Right atrium auricular region (tissue), 2 donors: ENCODE measurements around the gene CYP2A6. TPM values are rescaled to one million over a fixed set of nuclear protein-coding genes. Genes with fewer than 3 reads are reported as not detected.

Experiments used
- DNase-seq: peaks from one replicate; pipeline ENCODE4 v3.0.0-alpha.2; 2019; ENCODE audit warnings: low spot score
- H3K27ac ChIP-seq, 2 donors: fragments of 200-600 bp; sonication (generic); 1 replicate in 1 of 2; 2 replicates in 1 of 2; pipeline ENCODE4 v1.5.1; 2016 to 2019
- H3K27me3 ChIP-seq, 2 donors: fragments of 200-600 bp; sonication (generic); one replicate each; pipeline versions ENCODE4 v1.5.1 to v1.6.0; 2017 to 2019
- H3K36me3 ChIP-seq: fragments of 200-600 bp; sonication (generic); one replicate; pipeline ENCODE4 v1.5.1; 2016
- H3K4me1 ChIP-seq, 2 donors: fragments of 200-600 bp; sonication (generic); one replicate each; pipeline versions ENCODE4 v1.5.1 to v1.6.0; 2017 to 2019
- H3K4me3 ChIP-seq, 2 donors: fragments of 200-600 bp; sonication (generic); 1 replicate in 1 of 2; 2 replicates in 1 of 2; pipeline ENCODE4 v1.5.1; 2017 to 2019; ENCODE audit warnings: mild to moderate bottlenecking in 1 of 2, moderate library complexity in 1 of 2
- H3K9me3 ChIP-seq, 2 donors: fragments of 200-600 bp; sonication (generic); one replicate each; pipeline ENCODE4 v1.5.1; 2019
- total RNA-seq, 2 donors: library from RNA; depleted of rRNA; stranded (reverse); fragments of >200 nt; gene quantifications; one replicate each; pipeline ENCODE4 v1.1.0, GENCODE V29; 2016
- TF ChIP-seq, protein P1 (sequence below), 2 donors: fragments of 200-600 bp; sonication (generic); IDR thresholded peaks; one replicate each; pipeline ENCODE4 v1.5.1; 2019; ENCODE audit warnings: antibody characterized with exemption in 2 of 2

The CYP2A6 gene
- total RNA-seq, 2 donors from 2014 or later = not detected

DNA sequence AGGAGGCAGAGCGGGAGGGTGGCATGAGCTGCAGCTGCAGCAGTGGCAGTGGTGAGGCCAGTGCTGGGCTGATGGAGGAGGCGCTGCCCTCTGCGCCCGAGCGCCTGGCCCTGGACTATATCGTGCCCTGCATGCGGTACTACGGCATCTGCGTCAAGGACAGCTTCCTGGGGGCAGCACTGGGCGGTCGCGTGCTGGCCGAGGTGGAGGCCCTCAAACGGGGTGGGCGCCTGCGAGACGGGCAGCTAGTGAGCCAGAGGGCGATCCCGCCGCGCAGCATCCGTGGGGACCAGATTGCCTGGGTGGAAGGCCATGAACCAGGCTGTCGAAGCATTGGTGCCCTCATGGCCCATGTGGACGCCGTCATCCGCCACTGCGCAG lies 49.3 kb downstream of the CYP2A6 start:
- TF ChIP-seq, protein P1, sequence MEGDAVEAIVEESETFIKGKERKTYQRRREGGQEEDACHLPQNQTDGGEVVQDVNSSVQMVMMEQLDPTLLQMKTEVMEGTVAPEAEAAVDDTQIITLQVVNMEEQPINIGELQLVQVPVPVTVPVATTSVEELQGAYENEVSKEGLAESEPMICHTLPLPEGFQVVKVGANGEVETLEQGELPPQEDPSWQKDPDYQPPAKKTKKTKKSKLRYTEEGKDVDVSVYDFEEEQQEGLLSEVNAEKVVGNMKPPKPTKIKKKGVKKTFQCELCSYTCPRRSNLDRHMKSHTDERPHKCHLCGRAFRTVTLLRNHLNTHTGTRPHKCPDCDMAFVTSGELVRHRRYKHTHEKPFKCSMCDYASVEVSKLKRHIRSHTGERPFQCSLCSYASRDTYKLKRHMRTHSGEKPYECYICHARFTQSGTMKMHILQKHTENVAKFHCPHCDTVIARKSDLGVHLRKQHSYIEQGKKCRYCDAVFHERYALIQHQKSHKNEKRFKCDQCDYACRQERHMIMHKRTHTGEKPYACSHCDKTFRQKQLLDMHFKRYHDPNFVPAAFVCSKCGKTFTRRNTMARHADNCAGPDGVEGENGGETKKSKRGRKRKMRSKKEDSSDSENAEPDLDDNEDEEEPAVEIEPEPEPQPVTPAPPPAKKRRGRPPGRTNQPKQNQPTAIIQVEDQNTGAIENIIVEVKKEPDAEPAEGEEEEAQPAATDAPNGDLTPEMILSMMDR (IDR thresholded peaks at IDR 0.05) = no peak
- no peaks in the 10 kb centered on the region for H3K9me3 ChIP-seq
- no peaks in the 10 kb centered on the region for H3K27me3 ChIP-seq
- H3K36me3 ChIP-seq = peaks cover 21% of the 10 kb centered on the region
- H3K4me1 ChIP-seq = peaks cover 3 to 71% of the 10 kb centered on the region in 2 donors
- peak overlapping the region; percentile 86 to 96 for H3K27ac ChIP-seq
- H3K4me3 ChIP-seq = peak overlapping the region in 1 of 2 donors; percentile 80
- no peak for DNase-seq

DNA sequence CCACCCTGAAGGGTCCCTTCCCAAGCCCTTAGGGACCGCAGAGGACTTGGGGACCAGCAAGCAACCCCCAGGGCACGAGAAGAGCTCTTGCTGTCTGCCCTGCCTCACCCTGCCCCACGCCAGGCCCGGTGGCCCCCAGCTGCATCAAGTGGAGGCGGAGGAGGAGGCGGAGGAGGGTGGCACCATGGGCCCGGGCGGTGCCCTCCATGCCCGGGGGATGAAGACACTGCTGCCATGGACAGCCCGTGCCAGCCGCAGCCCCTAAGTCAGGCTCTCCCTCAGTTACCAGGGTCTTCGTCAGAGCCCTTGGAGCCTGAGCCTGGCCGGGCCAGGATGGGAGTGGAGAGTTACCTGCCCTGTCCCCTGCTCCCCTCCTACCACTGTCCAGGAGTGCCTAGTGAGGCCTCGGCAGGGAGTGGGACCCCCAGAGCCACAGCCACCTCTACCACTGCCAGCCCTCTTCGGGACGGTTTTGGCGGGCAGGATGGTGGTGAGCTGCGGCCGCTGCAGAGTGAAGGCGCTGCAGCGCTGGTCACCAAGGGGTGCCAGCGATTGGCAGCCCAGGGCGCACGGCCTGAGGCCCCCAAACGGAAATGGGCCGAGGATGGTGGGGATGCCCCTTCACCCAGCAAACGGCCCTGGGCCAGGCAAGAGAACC lies 49.8 kb downstream of the CYP2A6 start:
- H3K9me3 ChIP-seq = no peaks in the 10 kb centered on the region
- peak overlapping the region; percentile 96 to 98 for H3K27ac ChIP-seq
- H3K36me3 ChIP-seq = peaks cover 21% of the 10 kb centered on the region
- H3K4me3 ChIP-seq = peak overlapping the region; percentile 80 to 99
- DNase-seq = no peak
- peaks cover 3 to 65% of the 10 kb centered on the region in 2 donors for H3K4me1 ChIP-seq
- no peaks in the 10 kb centered on the region for H3K27me3 ChIP-seq
- TF ChIP-seq, protein P1 (IDR thresholded peaks at IDR 0.05) = no peak

DNA sequence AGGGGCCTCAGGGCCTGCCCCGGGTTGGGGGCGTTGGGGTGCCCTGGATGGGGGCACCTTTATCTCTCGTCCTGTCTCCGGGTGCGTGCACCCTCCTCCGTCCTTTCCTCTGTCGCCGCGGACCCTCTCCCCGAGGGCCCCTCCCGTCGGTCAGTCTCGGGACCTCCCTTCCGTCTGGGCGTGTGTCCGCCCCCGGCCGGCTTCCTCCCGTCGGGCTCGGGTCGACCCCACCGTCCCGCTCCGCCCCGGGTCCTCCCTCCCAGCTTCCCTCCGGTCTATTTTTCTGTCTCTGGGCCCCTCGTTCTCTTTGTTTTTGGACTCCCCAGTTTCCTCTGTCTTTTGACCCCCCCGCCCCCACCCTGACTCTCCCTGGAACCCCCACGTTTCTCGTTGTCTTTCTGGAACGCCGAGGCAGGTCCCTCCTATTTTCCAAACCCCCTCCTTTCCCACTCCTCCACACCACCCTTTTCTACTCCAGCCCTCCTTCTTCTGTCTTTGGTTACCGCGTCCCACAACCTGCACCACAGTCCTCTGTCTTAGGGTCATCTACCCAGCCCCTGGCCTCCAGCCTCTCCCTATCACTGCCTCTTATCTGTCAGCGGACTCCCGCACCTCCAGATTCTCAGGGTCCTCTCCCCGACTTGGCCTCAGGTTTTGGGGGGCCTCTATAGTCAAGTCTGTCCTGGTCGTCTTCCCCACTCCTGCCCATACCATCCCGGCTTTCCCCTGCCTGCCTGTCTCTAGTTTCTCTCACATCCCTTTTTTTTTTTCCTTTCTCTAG lies 50.5 kb downstream of the CYP2A6 start:
- Histone ChIP-seq H3K4me1 (peaks cover 3 to 58% of the 10 kb centered on the region in 2 donors), H3K27ac (peak overlapping the region; percentile 96 to 98), H3K27me3 (no peaks in the 10 kb centered on the region), H3K36me3 (peaks cover 21% of the 10 kb centered on the region), H3K9me3 (no peaks in the 10 kb centered on the region), H3K4me3 (peak overlapping the region; percentile 80 to 99)
- TF ChIP-seq, protein P1 (IDR thresholded peaks at IDR 0.05) = no peak
- no peak for DNase-seq

DNA sequence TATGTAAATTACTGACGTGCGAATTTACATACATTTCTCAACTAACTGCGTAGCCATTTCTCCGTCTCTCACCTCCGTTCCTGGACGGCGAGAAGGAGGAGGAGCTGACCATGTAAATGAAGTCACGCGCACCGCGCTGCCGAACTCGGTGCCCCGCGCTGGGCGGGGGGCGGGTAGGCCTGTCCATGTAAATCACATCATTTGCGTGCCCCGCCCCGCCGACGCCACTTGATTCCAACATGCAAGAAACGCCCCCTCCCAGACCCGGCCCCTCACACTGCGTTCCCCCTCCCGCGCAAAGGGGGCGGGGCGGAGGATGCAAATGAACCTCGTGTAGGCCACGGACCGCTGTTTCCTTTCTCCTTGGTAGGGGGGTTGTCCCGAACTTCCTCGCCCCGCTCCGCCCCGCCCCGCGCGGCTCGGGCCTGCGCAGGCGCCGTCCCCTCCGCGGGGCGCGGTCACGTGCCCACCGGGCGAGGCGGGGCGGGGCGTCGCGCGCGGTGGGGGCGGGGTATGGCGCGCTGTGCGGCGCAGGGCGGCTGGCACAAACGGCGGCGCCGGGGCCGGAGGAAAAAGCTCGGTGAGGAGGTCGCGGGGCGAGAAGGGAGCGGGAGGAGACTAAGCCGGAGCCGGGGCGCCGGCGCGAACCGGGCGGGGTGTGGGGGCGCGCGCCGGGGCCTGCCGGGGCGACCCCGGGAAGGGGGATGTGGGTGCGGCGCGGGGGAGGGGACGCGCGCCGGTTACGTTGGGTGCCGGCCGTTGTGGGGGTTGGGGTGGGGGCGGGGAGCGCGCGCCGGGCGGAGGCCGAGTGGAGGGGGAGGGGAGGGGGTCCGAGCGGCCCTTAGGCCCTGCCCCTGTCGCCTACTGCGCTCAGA lies 51.3 kb downstream of the CYP2A6 start, which contains the start of gene EGLN2:
Gene EGLN2, plus strand, starts transcription at position 509 of the 875 bp plus-strand sequence. CDS start 1,382 bp downstream, outside the sequence.
- Histone ChIP-seq H3K27me3 (no peaks in the 10 kb centered on the region), H3K4me1 (peaks cover 1 to 50% of the 10 kb centered on the region in 2 donors), H3K9me3 (no peaks in the 10 kb centered on the region), H3K27ac (peak within 1 kb of the TSS; percentile 96 to 98), H3K36me3 (peaks cover 21% of the 10 kb centered on the region), H3K4me3 (peak within 1 kb of the TSS; percentile 80 to 99)
- TF ChIP-seq, protein P1 (IDR thresholded peaks at IDR 0.05) = peak in 1 of 2 donors; percentile 20
- DNase-seq = peak; percentile 100

- Histone ChIP-seq H3K4me3 (peak overlapping the region; percentile 41 to 80), H3K27me3 (no peaks in the 10 kb centered on the region), H3K27ac (peak overlapping the region; percentile 87 to 98), H3K4me1 (peaks cover 0 to 42% of the 10 kb centered on the region in 2 donors), H3K36me3 (peaks cover 21% of the 10 kb centered on the region), H3K9me3 (no peaks in the 10 kb centered on the region)
- TF ChIP-seq, protein P1 (IDR thresholded peaks at IDR 0.05) = peak in 1 of 2 donors; percentile 56
- DNase-seq = no peak
Measured at GRCh38 chr19:40797963-40798682, 52.1 kb downstream of the CYP2A6 start.
